GM03348 (cell line): Measurements from ENCODE around the gene ENAH.
"Not testable (repeated sequence)": the region's sequence is repeated elsewhere in the genome, so short reads cannot be mapped to it uniquely, and the experiment has no call there.

ENCODE experiments used
- DNase-seq: peaks from one replicate; pipeline ENCODE4 v3.0.0; 2012; ENCODE audit warnings: low spot score

Gene ENAH

GRCh38 chr1:225652729-225653462, at the start of gene ENAH:
TSS of gene ENAH (minus strand) at chr1:225653123. CDS start at chr1:225652690, 433 bp downstream.
- DNase-seq, result peak; percentile 97

- no peak for DNase-seq
Observed at GRCh38 chr1:225700889-225701465, 48.1 kb upstream of the ENAH start.

GRCh38 chr1:225700164-225700821, 47.4 kb upstream of the ENAH start:
- DNase-seq, result peak; percentile 89

- no peak for DNase-seq
Observed at GRCh38 chr1:225699336-225699735, 46.4 kb upstream of the ENAH start.

GRCh38 chr1:225698194-225698593, 45.3 kb upstream of the ENAH start:
- DNase-seq, result not testable (repeated sequence)

GRCh38 chr1:225697428-225697827, 44.5 kb upstream of the ENAH start:
- DNase-seq, result no peak

- DNase-seq, result no peak
Observed at GRCh38 chr1:225695578-225696337, 42.8 kb upstream of the ENAH start.

GRCh38 chr1:225694151-225694603, 41.3 kb upstream of the ENAH start:
- peak; percentile 15 for DNase-seq

- not testable (repeated sequence) for DNase-seq
Observed at GRCh38 chr1:225693697-225694096, 40.8 kb upstream of the ENAH start.

- no peak for DNase-seq
Observed at GRCh38 chr1:225693085-225693696, 40.3 kb upstream of the ENAH start.

GRCh38 chr1:225692517-225692879, 39.6 kb upstream of the ENAH start:
- no peak for DNase-seq

GRCh38 chr1:225691861-225692516, 39.1 kb upstream of the ENAH start:
- peak; percentile 78 for DNase-seq

- no peak for DNase-seq
Observed at GRCh38 chr1:225691377-225691776, 38.5 kb upstream of the ENAH start.

- DNase-seq, result peak; percentile 16
Observed at GRCh38 chr1:225689882-225690459, 37.0 kb upstream of the ENAH start.

- DNase-seq, result no peak
Observed at GRCh38 chr1:225688345-225688744, 35.4 kb upstream of the ENAH start.

GRCh38 chr1:225685476-225686176, 32.7 kb upstream of the ENAH start:
- no peak for DNase-seq

- DNase-seq, result no peak
Observed at GRCh38 chr1:225684741-225685140, 31.8 kb upstream of the ENAH start.

GRCh38 chr1:225681231-225681630, 28.3 kb upstream of the ENAH start:
- DNase-seq, result no peak

GRCh38 chr1:225678545-225678944, 25.6 kb upstream of the ENAH start:
- no peak for DNase-seq

GRCh38 chr1:225677350-225678124, 24.6 kb upstream of the ENAH start:
- no peak for DNase-seq
